ENCODE measurements around the gene DMRTA2.

Gene DMRTA2

DNA sequence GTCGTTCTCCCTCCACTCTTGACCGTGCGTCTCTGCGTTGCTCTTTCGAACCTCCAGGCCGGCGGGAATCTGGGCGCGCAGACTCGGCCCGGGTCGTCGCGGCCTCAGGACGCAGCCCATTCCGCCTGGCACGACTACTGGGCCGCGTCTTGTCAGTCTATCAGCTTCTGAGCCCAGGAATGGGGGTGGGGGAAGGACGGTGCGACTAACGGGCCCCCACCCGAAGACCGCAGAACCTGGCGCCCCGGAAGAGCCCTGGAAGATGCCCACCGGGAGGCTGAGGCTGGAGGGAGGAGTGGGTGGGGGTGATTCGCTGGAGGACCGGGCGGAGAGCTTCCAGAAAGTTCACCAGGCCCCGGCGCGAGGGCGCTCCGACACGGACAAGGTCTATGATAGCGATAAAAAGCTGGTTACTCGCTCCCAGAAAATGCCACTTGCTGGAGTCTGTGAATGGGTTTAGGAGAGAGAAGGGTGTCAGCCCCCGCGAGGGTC lies 1.7 kb upstream of the DMRTA2 start:
- TF ChIP-seq, protein P1, sequence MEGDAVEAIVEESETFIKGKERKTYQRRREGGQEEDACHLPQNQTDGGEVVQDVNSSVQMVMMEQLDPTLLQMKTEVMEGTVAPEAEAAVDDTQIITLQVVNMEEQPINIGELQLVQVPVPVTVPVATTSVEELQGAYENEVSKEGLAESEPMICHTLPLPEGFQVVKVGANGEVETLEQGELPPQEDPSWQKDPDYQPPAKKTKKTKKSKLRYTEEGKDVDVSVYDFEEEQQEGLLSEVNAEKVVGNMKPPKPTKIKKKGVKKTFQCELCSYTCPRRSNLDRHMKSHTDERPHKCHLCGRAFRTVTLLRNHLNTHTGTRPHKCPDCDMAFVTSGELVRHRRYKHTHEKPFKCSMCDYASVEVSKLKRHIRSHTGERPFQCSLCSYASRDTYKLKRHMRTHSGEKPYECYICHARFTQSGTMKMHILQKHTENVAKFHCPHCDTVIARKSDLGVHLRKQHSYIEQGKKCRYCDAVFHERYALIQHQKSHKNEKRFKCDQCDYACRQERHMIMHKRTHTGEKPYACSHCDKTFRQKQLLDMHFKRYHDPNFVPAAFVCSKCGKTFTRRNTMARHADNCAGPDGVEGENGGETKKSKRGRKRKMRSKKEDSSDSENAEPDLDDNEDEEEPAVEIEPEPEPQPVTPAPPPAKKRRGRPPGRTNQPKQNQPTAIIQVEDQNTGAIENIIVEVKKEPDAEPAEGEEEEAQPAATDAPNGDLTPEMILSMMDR (conservative IDR thresholded peaks at IDR 0.05; ENCODE audit: low read depth, low read length), result no peak
- DNase-seq (ENCODE audit: low read depth), result no peak
- no peak overlapping the region for H3K4me3 ChIP-seq (ENCODE audit: low read length)

DNA sequence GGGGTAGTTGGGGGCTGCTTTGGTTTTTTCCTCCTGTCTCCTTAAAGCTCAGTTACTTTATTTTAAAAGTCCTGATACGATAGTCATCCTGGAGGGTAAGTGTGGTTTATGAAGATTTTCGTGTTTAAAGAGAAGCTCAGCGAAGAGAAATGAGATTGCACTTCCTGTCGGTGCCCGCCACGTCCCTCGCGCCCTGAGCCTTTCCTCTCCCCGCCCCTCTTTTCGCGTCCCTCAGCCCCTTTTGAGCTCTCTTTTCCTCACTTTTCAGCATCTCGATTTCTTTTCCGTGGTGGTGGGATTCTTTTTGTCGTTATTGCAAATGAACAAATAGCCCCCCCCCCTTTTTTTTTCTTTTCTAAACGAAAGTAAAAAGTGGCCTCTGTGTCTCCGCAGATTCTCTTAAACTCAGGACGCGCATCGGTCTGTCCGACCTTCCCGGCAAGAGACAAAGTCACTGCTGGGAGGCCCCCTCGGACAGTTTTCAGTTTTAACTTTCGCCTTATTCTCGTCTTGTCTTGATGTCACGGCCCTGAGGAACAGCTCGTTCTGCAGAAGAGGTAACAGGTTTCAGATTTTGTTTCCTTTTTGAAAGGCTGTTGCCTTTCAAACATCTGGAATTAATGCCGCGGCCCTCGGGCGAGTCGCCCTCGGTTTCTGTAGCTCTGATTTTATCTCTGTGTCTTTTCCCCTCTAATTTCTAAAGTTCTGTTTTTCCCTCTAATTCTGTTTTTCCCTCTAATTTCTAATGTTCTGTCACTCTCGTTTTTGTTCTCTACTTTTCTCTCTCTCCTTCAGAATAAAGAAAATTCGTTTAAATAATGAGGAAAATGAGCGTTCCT lies 1.0 kb upstream of the DMRTA2 start:
- H3K4me3 ChIP-seq (ENCODE audit: low read length), result no peak overlapping the region
- TF ChIP-seq, protein P1 (conservative IDR thresholded peaks at IDR 0.05; ENCODE audit: low read depth, low read length), result no peak
- no peak for DNase-seq (ENCODE audit: low read depth)

DNA sequence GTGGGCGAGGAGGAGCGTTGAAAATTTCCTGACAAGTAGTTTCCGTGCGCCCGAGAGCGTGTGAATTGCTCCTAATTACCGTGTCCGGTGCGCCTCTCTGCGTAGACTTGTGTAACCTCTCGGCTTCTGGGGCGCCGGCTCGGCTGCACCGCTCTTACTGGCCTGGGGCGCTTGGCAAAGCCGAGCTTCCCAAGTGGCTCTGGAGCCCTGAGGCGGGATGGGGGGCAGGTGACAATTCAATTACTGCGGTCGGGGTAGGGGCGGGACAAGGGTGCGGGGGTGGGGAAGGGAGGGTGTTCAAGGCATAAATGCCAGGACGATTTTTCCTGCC lies 392 bp upstream of the DMRTA2 start:
- H3K4me3 ChIP-seq (ENCODE audit: low read length), result no peak overlapping the region
- DNase-seq (ENCODE audit: low read depth), result no peak
- TF ChIP-seq, protein P1 (conservative IDR thresholded peaks at IDR 0.05; ENCODE audit: low read depth, low read length), result no peak

DNA sequence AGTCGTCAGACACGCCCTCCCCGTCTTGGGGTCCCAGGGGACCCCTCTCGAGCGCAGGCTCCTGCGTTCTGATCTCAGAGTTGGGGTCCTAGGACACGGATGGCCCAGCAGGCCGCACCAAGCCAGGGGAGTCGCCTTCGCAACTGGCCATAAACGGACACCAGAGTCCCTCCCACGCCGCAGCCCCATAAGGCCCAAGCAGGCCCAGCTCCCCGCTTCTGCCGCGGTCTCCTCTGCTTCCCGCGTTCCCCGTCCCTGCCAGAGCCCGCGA lies 633 bp downstream of the DMRTA2 start:
- no peak overlapping the region for H3K4me3 ChIP-seq (ENCODE audit: low read length)
- TF ChIP-seq, protein P1 (conservative IDR thresholded peaks at IDR 0.05; ENCODE audit: low read depth, low read length), result no peak
- no peak for DNase-seq (ENCODE audit: low read depth)

DNA sequence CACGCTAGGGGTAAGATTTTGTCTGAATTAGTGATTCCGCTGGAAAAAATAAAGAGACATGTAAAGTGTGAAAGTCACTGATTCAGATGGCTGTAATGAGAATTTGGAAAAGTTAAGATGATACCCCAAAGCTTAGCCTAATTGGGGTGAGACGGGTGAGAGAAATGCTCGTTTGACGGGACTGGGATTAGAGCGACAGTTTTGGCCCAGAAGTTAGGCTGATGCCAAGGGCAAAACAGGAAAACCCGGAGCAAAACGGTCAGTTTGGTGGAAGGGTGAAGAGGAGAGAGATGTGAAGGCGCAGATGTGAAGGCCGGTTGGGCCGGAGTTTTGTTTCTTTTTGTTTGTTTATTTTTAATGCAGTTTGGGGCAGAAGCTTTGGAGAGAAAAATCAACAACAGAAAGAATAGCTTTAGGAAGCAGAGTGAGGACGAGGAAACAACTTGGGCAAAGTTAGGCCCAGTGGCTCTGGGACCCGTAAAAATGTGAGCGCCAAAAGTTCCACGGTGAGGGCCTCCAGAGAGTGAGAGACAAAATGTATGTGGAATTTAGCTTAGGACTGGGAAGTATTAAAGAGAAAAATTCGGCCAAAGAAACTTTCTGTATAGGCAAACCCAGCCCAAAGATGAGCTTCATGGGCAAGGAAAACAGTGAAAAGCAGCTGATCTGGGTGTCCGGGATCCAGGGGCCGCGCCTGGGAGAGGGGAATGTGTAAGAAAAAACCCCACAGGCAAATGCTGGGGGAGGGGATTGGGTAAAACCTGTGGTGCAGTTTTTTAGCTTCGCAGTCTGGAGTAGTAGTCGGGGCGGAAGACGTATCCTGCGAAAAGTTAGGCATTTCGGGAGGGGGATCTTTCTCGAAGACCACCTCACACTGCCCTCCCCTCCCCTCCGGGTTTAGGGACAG lies 1.2 kb downstream of the DMRTA2 start:
- no peak for DNase-seq (ENCODE audit: low read depth)
- TF ChIP-seq, protein P1 (conservative IDR thresholded peaks at IDR 0.05; ENCODE audit: low read depth, low read length), result no peak
- H3K4me3 ChIP-seq (ENCODE audit: low read length), result no peak overlapping the region

DNA sequence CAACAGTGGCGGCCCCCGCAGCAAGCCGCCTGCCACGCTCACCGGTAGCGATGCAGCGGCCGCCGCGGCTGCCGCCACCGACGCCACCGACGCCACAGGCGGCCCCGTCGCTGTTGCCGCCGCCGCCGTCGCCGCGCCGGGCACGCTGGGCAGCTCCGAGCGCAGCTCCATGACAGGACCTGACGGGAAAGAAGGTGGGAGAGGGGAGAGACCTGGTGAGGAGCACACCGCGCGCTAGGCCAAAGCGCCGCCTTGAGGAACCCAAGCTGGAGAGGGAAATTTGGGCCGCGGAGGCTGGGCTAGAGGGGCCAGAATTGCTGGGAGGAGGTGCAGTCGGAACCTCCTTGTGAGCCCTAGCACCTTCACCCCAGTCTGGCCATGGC lies 1.9 kb downstream of the DMRTA2 start:
- H3K4me3 ChIP-seq (ENCODE audit: low read length), result no peak overlapping the region
- TF ChIP-seq, protein P1 (conservative IDR thresholded peaks at IDR 0.05; ENCODE audit: low read depth, low read length), result no peak
- DNase-seq (ENCODE audit: low read depth), result no peak

All from retinal pigment epithelial cell (primary cell).